Activated CD8-positive, alpha-beta memory T cell treated with anti-CD3 and anti-CD28 coated beads, Interleukin-2, amount 50 U/mL, for 1 hour (primary cell): Measurements from ENCODE around the gene FANK1.
A peak's percentile ranks its signal among the peaks of the same experiment; 100 is the strongest.

Source experiments
- DNase-seq: peaks from one replicate; pipeline ENCODE4 v3.0.0-alpha.2; 2020; ENCODE audit errors: extremely low read depth

Gene FANK1, protein sequence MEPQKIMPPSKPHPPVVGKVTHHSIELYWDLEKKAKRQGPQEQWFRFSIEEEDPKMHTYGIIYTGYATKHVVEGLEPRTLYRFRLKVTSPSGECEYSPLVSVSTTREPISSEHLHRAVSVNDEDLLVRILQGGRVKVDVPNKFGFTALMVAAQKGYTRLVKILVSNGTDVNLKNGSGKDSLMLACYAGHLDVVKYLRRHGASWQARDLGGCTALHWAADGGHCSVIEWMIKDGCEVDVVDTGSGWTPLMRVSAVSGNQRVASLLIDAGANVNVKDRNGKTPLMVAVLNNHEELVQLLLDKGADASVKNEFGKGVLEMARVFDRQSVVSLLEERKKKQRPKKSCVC

DNA sequence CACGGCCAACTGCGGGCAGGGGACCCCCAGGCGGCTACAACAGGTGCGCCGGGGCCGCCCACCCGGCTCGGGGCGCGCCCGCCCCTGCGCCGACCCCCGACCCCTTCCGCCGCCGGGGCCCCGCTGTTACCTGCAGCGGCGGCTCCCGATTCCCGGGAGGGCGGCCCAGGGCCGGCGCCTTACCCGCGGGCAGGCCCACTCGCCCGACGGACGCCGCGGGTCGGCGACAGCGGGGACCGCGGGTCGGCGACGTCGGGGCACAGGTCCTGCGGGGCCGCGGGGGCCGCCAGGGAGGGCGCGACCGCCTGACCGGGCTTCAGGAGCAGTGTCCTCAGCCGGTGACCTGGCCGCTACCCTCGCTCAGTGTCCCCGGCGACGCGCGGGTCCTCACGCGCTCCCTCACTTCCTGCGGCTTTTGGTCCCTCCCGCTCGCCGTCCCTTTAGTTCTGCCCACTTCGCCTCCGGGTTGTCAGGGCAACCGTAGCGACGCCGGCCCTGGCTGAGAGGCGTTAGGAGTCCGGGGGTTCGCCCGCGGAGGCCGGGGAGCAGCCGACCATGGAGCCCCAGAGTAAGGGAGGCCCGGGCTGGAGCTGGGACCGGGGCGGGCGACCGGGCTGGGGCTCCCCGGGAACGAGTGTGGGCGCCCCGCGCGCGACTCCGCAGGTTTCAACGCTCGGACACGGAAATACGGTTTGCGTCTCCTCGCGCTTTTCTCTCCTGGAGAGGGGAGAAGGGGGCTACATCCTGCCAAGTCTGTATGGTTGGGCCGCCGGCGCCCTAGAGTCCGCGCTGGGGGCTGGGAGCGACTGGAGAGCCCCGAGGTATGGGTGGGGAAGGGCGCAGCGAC is at the start of gene FANK1:
Gene FANK1 (plus strand): TSS at position 477 of the 847 bp plus-strand sequence. CDS start 79 bp downstream, at position 556.
- DNase-seq, result peak; percentile 33

DNA sequence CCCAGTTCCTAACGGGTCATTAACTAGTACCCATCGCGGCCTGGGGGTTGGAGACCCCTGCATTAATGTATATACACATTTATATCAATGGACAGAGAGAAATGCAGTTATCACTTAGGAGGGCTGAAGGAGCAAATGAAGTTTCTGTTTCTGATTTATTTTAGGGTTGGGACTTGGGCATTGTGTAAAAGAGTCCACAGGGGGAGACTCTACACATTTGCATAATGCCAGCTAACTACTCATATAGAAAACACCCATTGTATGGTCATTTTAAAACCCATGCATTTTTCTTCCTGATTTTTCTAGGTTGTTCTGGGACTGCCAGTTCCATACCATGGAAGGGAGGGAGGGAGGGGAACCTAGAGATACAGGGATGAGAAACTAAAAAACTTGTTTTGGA is 49.5 kb upstream of the FANK1 start:
- DNase-seq, result no peak

DNA sequence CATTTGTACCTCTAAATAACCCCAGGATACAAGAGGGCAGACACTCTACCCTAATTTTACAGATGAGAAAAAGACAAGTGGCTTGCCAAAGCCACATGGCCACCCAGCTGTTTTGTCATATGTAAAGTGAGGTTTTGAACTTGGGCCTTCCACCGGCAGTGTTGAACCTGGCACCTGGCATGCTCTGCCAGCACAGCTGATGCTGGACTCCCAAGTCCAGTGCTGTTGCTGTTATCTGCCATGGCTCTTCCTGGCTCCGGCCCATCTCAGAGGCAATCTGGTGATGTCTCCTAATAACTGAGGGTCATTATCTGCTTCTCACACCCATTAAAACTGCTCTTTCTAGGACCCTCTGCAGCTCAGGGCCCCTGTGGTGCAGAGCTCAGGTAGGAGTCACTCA is 48.0 kb upstream of the FANK1 start:
- DNase-seq, result no peak

DNA sequence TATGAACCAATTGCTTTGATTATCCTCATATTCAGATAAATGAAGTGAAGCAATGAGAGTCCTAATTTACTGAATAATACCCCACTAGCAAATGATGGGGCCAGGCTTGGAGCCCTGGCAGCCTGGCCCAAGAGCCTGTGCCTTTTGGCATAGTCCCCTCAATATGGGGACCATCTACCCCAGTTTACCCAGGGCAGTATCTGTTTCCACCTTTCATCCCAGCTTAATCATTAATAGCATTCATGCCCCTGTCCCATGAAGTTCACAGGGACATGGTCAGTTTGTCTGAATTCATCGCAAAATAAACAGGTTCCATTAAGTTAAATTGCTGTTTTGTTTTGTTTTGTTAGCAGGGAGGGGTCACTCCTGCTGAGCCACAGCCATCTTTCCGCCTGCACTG is 47.5 kb upstream of the FANK1 start:
- no peak for DNase-seq

DNA sequence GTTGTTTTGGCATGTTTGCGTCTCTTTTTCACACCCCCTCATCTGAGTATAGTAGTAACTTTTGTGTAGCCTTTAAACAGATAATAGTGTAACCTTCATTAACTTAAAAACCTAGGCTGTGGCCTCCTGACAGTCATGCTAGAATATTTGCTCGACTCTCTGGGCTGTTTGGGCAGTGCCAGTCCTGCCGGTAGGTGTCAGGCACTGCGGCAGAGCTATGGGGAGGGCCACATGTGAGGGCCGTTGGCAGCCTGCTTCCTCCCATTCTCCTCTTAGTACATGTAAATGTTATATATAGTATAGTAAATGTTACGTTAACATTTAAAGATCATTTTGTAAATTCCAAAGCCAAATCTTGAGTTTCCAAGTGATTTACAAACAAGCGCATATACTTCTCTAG is 46.9 kb upstream of the FANK1 start:
- DNase-seq, result no peak

DNA sequence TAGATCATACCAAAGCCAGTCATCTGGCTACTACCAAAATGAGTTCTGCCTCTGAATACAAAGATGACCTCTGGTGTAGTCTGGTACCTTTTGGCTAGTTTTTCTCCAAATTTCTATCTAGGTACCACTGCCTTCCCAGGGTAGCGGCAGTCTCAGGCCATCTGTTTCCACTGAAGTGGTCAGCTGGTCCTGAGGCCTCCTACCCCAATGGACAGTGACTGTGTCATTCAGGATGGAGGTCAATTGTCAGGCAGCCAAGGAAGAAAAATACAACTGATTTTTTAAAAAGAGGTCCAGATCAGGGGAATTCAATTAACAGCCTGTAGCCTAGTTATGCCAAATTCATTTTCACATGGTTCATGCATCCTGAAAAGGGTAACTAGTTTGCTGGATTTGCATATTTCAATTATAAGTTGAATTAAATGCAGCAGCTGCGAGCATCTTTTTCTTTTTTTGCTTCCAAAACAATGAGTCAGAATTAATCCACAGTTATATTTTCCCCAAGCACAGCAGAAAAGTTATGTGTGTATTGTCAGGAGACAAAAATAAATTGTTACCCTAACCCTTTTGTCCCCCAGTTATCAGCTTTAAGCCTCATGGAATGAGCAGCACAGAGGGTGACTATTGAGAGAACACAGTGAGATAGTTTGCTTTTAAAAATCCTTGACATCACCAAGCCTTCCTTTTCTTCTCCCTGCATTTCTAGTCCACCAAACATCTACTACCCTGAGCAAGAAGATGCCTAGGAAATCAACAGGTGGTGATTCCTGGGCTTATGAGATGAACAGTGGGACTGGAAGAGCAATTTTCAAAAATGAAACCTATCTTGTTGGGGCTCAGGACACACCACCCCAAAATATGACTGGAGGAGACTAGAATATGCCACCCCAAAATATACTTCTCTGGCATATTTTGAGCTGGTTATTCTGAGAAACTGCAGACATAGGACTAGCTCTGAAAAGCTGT is 45.3 kb upstream of the FANK1 start:
- DNase-seq, result no peak

DNA sequence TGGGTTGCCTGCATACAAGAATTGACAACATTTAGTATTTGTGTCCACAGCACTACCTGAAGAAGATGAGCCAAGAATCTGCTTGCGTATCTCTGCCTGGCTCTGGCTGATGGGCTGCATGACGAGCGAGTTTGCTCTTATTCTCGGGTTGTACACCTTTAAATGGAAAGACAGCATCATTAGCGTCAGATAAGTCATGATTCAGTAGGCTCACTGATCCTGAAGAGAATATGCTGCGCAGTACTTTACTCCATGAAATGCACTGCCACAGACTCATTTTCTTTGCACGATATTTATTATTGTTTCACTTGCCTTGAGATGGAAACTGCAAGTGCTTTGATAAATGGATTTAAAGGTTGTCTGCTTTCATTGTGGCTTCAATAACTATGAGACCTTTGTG is 43.9 kb upstream of the FANK1 start:
- no peak for DNase-seq

DNA sequence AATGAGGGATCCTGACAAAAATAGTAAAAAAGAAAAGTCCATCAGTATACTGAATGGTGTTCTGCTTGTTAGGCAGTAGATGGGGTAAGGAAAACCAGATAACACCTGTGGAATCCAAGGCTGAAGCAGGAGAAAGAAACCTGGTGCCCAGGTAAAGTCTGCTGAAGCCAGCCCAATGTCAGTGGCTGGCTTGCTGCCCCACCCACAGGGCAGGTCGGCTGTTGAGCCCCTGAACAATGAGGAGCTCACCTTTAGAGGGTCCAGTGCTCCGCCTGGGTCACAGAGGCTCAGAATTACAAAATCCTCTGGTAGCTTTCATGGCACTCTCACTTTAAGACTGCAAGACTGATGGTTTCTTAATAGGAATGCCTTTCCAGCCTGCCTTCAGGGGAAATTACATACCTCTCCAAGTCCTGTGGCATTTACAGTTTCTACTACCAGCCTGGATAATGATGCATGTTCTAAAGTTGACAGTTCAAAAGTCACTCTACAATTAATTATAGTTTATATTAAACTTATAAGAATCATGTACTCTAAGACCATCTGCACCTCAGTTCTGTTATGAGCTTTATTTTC is 39.1 kb upstream of the FANK1 start:
- no peak for DNase-seq

DNA sequence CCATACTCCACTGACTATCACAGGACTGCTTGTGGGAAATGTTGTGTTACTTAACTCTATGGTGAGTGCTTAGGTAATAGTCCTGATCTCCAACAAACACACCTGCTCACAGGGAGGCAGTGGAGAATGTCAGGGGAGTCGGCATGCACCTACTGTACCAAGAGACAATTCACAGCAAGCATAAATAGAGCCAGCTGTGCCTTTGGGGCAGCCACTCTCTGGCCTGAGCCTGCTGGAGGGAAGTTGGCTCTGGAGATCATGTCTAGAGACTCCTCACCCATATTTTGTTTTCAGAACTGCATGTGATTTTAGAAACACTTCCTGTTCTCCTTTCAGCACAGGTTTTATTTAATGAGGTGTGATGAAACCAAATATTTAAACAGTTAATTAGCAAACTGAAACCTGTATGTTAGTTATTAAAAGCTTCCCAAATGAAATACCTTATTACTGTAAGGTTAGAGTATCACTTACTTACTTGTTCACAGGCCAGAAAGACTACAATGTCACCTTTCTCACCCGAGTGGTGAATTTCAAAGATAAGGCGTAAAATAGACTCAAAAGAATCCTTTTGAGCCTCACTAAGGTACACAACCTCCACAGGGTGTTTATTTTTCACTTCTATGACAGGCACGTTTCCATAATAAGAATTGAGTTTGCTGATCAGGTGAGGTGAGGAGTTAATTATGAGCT is 37.1 kb upstream of the FANK1 start:
- DNase-seq, result no peak

DNA sequence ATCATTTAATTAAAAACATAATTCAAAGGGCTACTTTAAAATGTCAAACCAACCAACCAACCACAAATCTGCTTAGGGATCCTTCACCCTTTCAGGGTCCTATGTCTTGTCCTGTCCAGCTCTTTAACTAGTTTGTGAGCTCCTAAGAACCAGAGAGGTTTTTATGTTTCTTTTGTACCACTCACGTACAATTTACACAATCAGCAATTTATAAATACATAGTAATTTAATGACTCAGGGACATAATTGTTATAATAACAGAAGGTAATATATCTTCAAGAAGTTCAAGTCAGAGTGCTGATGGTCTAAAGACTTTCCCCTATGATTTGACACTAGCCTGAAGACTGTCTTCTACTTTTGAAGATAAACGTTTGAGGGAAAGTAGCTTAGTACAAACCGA is 31.2 kb upstream of the FANK1 start:
- DNase-seq, result no peak

DNA sequence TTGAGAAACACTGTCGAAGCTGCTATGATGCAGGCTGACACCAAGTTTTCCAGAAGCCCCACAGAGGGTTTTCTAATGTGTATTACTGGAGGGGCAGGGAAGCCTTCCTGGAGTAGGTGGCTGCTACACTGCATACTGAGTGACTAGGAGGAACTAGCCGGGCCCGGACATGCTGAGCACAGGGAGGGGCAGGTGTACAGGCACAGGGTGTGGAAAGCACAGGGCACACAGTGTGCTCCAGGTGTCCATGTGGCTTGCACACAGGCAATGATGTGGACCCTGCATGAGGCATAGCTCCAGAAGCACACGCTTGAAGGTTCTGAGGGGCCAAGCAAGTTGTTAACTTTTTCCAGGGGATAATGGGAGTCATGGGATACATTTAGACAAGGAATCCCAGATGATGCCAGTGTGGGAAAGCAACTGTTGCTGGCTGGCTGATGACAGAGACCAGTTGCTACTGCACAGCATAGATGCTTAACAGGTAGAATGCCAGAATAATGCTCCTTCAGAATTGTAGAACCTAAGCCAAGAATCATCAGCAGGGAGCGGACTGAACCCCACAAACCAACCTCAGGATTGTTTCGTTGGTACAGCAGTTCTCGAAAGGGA is 29.8 kb upstream of the FANK1 start:
- no peak for DNase-seq

DNA sequence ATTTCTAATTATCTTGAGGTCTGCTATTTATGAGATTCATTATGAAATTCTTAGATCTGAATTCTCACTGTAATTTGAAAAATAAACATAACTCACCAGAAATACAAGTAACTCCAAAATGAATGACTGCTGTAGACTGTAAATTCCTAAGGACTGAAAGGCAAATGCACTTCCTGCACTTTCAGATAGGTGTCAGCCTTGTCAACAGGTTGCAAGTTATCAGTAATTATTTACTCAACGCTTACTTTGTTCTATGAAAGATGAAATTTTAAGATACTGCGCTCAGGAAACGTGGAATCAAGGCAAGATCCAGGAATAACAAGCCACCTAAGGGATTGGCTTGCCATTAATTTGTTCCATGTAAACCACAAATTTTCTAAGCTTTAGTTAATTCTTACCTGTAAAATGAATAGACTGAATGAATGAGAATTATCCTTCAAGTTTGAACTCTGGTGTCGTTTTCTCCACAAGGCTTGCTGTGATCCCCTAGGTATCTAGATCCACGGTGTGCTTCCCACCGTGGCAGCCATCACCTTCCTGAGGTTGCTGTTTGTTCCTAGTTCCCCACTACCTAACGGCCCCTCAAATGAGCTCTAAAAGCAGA is 27.9 kb upstream of the FANK1 start:
- no peak for DNase-seq

DNA sequence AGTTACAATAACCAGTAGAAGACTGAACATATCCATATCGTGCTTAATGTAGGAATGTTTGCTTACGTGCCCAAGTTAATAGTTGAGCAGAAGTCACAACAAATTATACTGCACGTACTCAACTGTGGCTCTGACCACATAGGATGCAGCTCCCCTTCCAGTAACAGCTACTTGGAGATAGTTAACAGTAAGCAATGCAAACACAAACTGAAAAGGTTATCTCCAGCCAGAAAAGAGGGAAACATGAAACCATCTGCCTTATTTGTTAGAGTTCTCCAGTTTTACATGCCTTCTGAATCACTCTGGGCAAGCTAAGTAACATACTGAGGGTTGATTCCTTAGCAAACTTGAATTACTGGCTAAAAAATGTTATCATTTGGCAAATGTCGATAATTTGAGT is 25.0 kb upstream of the FANK1 start:
- DNase-seq, result no peak

DNA sequence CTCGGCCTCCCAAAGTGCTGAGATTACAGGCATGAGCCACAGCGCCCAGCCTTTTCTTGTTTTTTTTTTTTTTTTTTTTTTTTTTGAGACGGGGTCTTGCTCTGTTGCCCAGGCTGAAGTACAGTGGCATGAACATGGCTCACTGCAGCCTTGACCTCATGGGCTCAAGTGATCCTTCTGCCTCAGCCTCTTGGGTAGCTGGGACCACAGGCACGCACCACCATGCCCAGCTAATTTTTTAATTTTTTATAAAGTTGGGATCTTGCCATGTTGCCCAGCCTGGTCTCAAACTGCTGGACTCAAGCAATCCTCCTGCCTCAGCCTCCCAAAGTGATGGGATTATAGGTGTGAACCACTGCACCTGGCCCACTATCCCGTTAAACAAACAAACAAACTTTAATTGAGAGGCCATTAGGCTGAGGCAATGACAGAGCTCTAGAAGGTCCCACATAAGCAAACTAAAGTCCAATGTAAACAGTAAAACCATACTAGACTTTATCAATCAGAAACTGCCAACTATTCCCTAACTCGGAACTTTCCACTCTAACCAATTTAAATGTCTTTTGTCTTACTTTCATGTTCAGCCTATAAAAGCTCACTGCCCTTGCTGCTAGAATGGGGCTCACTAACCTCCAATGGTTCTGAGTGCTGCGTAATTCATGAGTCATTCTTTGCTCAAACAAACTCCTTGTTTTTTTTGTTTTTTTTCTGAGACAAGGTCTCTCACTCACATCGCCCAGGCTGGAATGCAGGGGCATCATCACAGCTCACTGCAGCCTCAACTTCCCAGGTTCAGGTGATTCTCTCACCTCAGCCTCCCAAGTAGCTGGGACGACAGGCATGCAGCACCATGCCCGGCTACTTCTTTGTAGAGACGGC is 17.2 kb upstream of the FANK1 start:
- no peak for DNase-seq

DNA sequence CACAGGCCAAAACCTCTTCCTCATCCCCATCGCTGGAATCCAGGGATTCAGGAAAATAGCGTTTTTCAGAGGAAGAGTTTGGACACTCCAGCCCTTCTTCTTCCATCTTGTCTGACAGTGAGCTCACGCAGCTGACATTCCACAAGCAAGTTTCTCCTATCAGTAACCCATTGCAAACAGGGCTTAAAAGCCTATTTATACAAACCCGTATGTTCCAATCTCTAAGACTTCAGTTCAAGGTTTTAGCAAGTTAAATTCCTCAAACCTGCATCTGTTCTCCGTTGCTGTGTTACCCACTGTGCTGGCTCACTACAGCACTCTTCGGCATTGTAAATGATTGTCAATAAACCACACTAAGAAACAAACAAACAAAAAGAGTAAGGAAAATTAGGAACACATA is 15.6 kb upstream of the FANK1 start:
- no peak for DNase-seq

DNA sequence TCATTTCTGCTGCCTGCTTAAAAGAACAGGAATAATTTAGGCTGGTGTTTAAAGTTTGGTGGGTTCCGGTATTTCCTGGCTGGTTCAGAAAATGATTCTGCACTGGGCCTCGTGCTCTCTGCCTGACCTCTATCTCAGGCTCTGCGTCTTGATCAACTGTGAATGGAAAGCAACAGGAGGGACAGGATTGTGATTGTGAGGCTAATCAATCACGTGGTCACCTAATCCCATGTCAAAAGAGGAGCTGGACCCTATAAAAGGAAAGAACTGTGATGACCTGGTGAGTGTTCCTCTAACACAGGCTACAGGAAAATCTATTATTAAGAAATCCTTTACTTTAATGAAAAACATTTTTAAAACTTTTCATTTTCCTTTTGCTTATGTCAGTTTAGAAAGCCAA is 15.2 kb upstream of the FANK1 start, which contains the start of gene DHX32:
Gene DHX32 (minus strand): TSS at position 101 of the 400 bp plus-strand sequence. CDS start 468 bp downstream, outside the sequence.
- no peak for DNase-seq

DNA sequence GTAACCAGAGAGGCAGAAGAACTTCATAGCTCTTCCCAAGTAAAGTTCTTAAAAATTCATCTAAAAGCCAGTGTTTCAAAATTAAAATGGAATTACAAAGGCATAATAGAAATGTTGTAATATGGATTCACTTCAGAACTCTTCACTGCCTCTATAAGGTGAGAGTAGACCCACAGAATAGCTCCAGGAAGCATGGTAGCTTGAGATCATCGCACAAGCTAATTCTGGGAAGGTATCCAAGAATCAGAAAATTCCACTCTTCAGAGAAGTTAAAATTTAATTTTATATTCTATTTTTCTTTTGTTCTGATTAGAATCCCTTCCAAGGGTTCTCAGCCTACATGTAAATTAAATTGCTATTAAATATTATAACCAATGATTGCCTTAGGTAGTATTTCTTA is 13.8 kb upstream of the FANK1 start:
- DNase-seq, result no peak

DNA sequence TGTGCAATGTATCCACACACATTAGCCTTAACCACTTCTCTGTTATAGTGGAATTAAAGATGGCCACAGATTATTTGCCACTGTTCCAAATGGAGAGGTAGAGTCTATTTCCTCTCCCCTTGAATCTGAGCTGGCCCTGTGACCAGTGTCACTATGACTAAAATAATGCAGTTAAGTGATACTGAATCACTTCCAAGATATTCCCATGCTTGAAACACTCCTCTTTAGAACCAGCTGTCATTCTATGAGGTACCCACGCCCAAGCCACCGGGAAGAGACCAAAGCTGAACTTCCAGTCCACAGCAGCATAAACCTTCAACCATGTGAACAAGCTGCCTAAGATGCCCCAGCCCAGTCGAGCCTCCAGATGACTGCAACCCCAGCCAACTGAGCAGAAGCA is 13.2 kb upstream of the FANK1 start:
- DNase-seq, result no peak

DNA sequence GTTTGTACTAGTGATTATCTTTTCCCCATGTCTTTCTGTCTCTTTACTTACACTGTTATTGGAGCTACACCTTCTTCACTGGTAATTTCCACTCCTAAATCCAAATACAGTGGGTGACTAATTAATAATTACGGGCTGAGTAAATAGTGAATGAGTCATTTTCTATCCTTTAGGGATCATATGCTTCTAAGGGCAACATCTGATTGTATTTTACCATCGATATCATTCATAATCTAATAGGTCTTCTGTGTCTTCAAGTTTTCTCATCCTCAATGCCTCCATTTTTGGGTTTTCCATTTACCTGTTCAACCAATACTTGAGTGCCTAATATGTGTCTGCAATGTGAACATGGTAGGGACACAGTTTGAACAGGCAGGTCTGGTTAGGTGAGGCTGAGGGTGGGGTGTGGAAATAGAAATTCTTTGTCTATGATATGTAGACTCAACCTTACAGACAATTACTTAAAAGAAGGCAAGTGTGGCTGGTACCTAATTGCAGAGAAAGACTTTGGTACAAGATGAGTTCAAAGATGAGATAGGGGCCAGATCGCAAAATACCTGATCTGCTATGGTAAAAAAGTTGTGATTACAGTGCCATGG is 9.4 kb upstream of the FANK1 start:
- no peak for DNase-seq
